ENCODE measurements around the gene RBM5.
"Not testable (repeated sequence)": the region's sequence is repeated elsewhere in the genome, so short reads cannot be mapped to it uniquely, and the experiment has no call there.

The RBM5 gene

GRCh38 chr3:50088725-50089608 is at the start of gene RBM5:
RBM5 (plus strand) TSS chr3:50088919; CDS start chr3:50090435, 1,516 bp downstream.
- DNase-seq = peak; percentile 89 to 90

GRCh38 chr3:50044976-50045375 is 43.7 kb upstream of the RBM5 start:
- no peak for DNase-seq

GRCh38 chr3:50047426-50047825 is 41.3 kb upstream of the RBM5 start:
- DNase-seq = no peak

- DNase-seq = no peak
Observed at GRCh38 chr3:50050361-50050760, 38.4 kb upstream of the RBM5 start.

GRCh38 chr3:50057756-50058155 is 31.0 kb upstream of the RBM5 start:
- no peak for DNase-seq

- no peak for DNase-seq
Observed at GRCh38 chr3:50068134-50068533, 20.6 kb upstream of the RBM5 start.

- DNase-seq = no peak
Observed at GRCh38 chr3:50078091-50078490, 10.6 kb upstream of the RBM5 start.

GRCh38 chr3:50078622-50079021 is 10.1 kb upstream of the RBM5 start:
- no peak for DNase-seq

- not testable (repeated sequence) for DNase-seq
Observed at GRCh38 chr3:50084951-50085350, 3.8 kb upstream of the RBM5 start.

GRCh38 chr3:50089609-50089945 is 858 bp downstream of the RBM5 start:
- DNase-seq = peak in 1 of 2 donors; percentile 2

GRCh38 chr3:50090984-50091383 is 2.3 kb downstream of the RBM5 start:
- DNase-seq = no peak

- DNase-seq = no peak
Observed at GRCh38 chr3:50095352-50095998, 6.8 kb downstream of the RBM5 start.

GRCh38 chr3:50100386-50100785 is 11.7 kb downstream of the RBM5 start:
- no peak for DNase-seq

- no peak for DNase-seq
Observed at GRCh38 chr3:50100956-50101845, 12.5 kb downstream of the RBM5 start.

GRCh38 chr3:50102558-50102957 is 13.8 kb downstream of the RBM5 start:
- no peak for DNase-seq

GRCh38 chr3:50111757-50112156 is 23.0 kb downstream of the RBM5 start:
- no peak for DNase-seq

- no peak for DNase-seq
Observed at GRCh38 chr3:50112462-50112861, 23.7 kb downstream of the RBM5 start.

- DNase-seq = no peak
Observed at GRCh38 chr3:50117120-50117519, 28.4 kb downstream of the RBM5 start.

GRCh38 chr3:50118237-50118636 is 29.5 kb downstream of the RBM5 start:
- DNase-seq = no peak

- DNase-seq = no peak
Observed at GRCh38 chr3:50119786-50120185, 31.1 kb downstream of the RBM5 start.

GRCh38 chr3:50120364-50121071 is 31.8 kb downstream of the RBM5 start:
- DNase-seq = no peak

All from activated CD4-positive, alpha-beta T cell treated with anti-CD3 and anti-CD28 coated beads for 4 hours (primary cell).